Hepatocyte (in vitro differentiated cells): ENCODE results near the gene BPIFA2. TPM values are rescaled to one million over a fixed set of nuclear protein-coding genes. Genes with fewer than 3 reads are reported as not detected.

Source experiments
- DNase-seq: peaks from one replicate; pipeline ENCODE4 v3.0.0-alpha.2; 2016; ENCODE audit warnings: low spot score
- H2AFZ ChIP-seq: fragments of 200-600 bp; sonication (generic); 2 replicates; pipeline ENCODE4 v1.6.0; 2016; ENCODE audit warnings: antibody characterized with exemption, mild to moderate bottlenecking
- H3K27ac ChIP-seq: fragments of 200-600 bp; sonication (generic); 2 replicates; pipeline ENCODE4 v1.5.1; 2016; ENCODE audit warnings: mild to moderate bottlenecking
- H3K27me3 ChIP-seq: fragments of 200-600 bp; sonication (generic); 2 replicates; pipeline ENCODE4 v1.6.1; 2016
- H3K36me3 ChIP-seq: fragments of 200-600 bp; sonication (generic); replicated peaks from 2 replicates; pipeline ENCODE4 v1.5.1; 2016; ENCODE audit warnings: low read depth; ENCODE audit not compliant: insufficient read depth
- H3K4me1 ChIP-seq: fragments of 200-600 bp; sonication (generic); 2 replicates; pipeline ENCODE4 v1.5.1; 2016; ENCODE audit warnings: mild to moderate bottlenecking, moderate library complexity; ENCODE audit not compliant: insufficient read depth
- H3K4me2 ChIP-seq: fragments of 200-600 bp; sonication (generic); 2 replicates; pipeline ENCODE4 v1.6.0; 2016
- H3K4me3 ChIP-seq: fragments of 200-600 bp; sonication (generic); 2 replicates; pipeline ENCODE4 v1.5.1; 2016; ENCODE audit warnings: mild to moderate bottlenecking
- H3K79me2 ChIP-seq: fragments of 200-600 bp; sonication (generic); 2 replicates; pipeline ENCODE4 v1.6.0; 2017; ENCODE audit warnings: mild to moderate bottlenecking
- H3K9me2 ChIP-seq: fragments of 200-600 bp; sonication (generic); replicated peaks from 2 replicates; pipeline ENCODE4 v1.6.0; 2017; ENCODE audit warnings: mild to moderate bottlenecking; ENCODE audit not compliant: insufficient read depth
- H3K9me3 ChIP-seq: fragments of 200-600 bp; sonication (generic); 2 replicates; pipeline ENCODE4 v1.5.1; 2016; ENCODE audit warnings: low read depth, mild to moderate bottlenecking
- H4K20me1 ChIP-seq: fragments of 200-600 bp; sonication (generic); 2 replicates; pipeline ENCODE4 v1.6.0; 2016; ENCODE audit warnings: mild to moderate bottlenecking; ENCODE audit not compliant: insufficient read depth, poor library complexity, severe bottlenecking
- CTCF ChIP-seq: fragments of 200-600 bp; sonication (generic); IDR thresholded peaks from 2 replicates; pipeline ENCODE4 v1.5.1; 2016; ENCODE audit warnings: antibody characterized with exemption, mild to moderate bottlenecking; ENCODE audit not compliant: poor library complexity
- EZH2 ChIP-seq: fragments of 200-600 bp; sonication (generic); IDR thresholded peaks from 2 replicates; pipeline ENCODE4 v1.6.1; 2016; ENCODE audit warnings: antibody characterized with exemption, mild to moderate bottlenecking, borderline replicate concordance
- EZH2phosphoT487 ChIP-seq: fragments of 200-600 bp; sonication (generic); IDR thresholded peaks from one replicate; pipeline ENCODE4 v1.6.1; 2018; ENCODE audit warnings: antibody characterized with exemption, mild to moderate bottlenecking, low read depth, moderate library complexity; ENCODE audit not compliant: unreplicated experiment, severe bottlenecking
- WGBS: methylation state at CpG from one replicate; pipeline ENCODE4 v1.1.6; 2016; ENCODE audit warnings: low lambda C conversion rate; ENCODE audit errors: missing lambda C conversion rate; 5-methylcytosine and 5-hydroxymethylcytosine counted together
- polyA plus RNA-seq: library from polyadenylated mRNA; unstranded; fragments of >200 nt; fragmentation: Nextera tagmentation; extraction: Ambion mirVana; gene quantifications from 2 replicates; pipeline ENCODE4 v1.2.1, GENCODE V29; 2016
- total RNA-seq: library from RNA; depleted of rRNA; stranded (reverse); fragments of >200 nt; gene quantifications from 2 replicates; pipeline ENCODE4 v1.2.3, GENCODE V29; 2014

BPIFA2 gene
- total and polyA plus RNA-seq, 2 experiments from 2014 or later = not detected

- WGBS = 79% methylated on average over 4 of the region's 4 CpGs
- H3K4me2 ChIP-seq = no peak overlapping the region
- H3K9me3 ChIP-seq = no peaks in the 10 kb centered on the region
- H3K9me2 ChIP-seq = no peaks in the 10 kb centered on the region
- no peak overlapping the region for H2AFZ ChIP-seq
- no peak for DNase-seq
- no peaks in the 10 kb centered on the region for H3K4me1 ChIP-seq
- TF ChIP-seq EZH2 = no peak
- TF ChIP-seq EZH2phosphoT487 = no peak
- TF ChIP-seq CTCF = no peak
- peaks cover 13% of the 10 kb centered on the region for H3K27me3 ChIP-seq
- H3K36me3 ChIP-seq = no peaks in the 10 kb centered on the region
- H3K27ac ChIP-seq = no peak overlapping the region
- no peak overlapping the region for H3K4me3 ChIP-seq
- no peaks in the 10 kb centered on the region for H4K20me1 ChIP-seq
- H3K79me2 ChIP-seq = no peaks in the 10 kb centered on the region
Measured at GRCh38 chr20:33127422-33128097, 40.4 kb upstream of the BPIFA2 start.

DNA sequence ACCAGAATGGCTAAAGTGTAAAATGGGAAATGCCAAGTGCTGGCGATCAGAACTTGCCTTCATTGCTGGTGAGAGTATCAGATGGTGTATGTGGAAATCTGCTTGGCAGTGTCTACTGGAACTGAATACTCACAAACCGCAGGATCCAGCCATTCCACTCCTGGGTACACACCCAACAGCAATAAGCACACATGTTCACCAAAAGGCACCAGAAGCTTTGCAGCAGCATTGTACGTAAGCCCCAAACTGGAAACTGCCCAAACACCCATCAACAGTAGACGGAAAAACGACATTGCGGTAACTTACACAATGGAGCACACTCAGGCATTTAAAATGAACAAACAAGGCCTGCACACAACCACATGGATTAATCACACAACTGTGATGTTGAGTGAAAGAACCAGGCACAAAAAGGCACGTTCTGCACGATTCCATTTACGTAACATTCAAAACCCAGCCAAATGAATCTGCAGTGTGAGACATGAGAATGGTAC lies 37.3 kb upstream of the BPIFA2 start:
- WGBS = 92% methylated on average over 9 of the region's 9 CpGs

GRCh38 chr20:33131949-33132473 lies 35.9 kb upstream of the BPIFA2 start:
- H3K79me2 ChIP-seq = no peaks in the 10 kb centered on the region
- TF ChIP-seq EZH2 = no peak
- TF ChIP-seq EZH2phosphoT487 = no peak
- no peak for TF ChIP-seq CTCF
- no peak overlapping the region for H2AFZ ChIP-seq
- no peaks in the 10 kb centered on the region for H3K36me3 ChIP-seq
- no peak overlapping the region for H3K4me3 ChIP-seq
- no peaks in the 10 kb centered on the region for H3K9me2 ChIP-seq
- H3K27me3 ChIP-seq = peaks cover 5% of the 10 kb centered on the region
- H4K20me1 ChIP-seq = no peaks in the 10 kb centered on the region
- H3K4me1 ChIP-seq = no peaks in the 10 kb centered on the region
- H3K4me2 ChIP-seq = no peak overlapping the region
- no peak overlapping the region for H3K27ac ChIP-seq
- WGBS = 83% methylated on average over 5 of the region's 5 CpGs
- no peak for DNase-seq
- no peaks in the 10 kb centered on the region for H3K9me3 ChIP-seq

More for the DNA sequence above, 37.3 kb upstream of the BPIFA2 start:
- Histone ChIP-seq H3K27me3 (peaks cover 5% of the 10 kb centered on the region), H2AFZ (no peak overlapping the region), H3K4me1 (no peaks in the 10 kb centered on the region), H3K9me2 (no peaks in the 10 kb centered on the region), H3K27ac (no peak overlapping the region), H3K4me2 (no peak overlapping the region), H3K9me3 (no peaks in the 10 kb centered on the region), H3K36me3 (no peaks in the 10 kb centered on the region), H4K20me1 (no peaks in the 10 kb centered on the region), H3K4me3 (no peak overlapping the region), H3K79me2 (no peaks in the 10 kb centered on the region)
- no peak for DNase-seq
- TF ChIP-seq EZH2 (no peak), CTCF (no peak), EZH2phosphoT487 (no peak)
